Stimulated activated naive CD8-positive, alpha-beta T cell treated with anti-CD3 and anti-CD28 coated beads, Interleukin-15, amount 100 ng/mL, for 72 hours (primary cell): ENCODE measurements around the gene SLITRK4.

ENCODE experiments used
- ATAC-seq: fragments of 150-1000 bp; cut with Tn5 transposase; 2 replicates; pipeline ENCODE4 v1.10.0; 2021; ENCODE audit warnings: mild to moderate bottlenecking, moderate library complexity
- DNase-seq, 2 donors: peaks; one replicate each; pipeline ENCODE4 v3.0.0; 2021 to 2022
- H3K27ac Mint-ChIP-seq, 2 donors: one replicate each; pipeline ENCODE4 v1.8.0; 2022; ENCODE audit warnings: mild to moderate bottlenecking in 2 of 2, mixed read lengths in 2 of 2, moderate library complexity in 2 of 2
- H3K27me3 Mint-ChIP-seq: one replicate; pipeline ENCODE4 v1.8.0; 2022; ENCODE audit warnings: mixed read lengths
- H3K4me1 Mint-ChIP-seq: one replicate; pipeline ENCODE4 v1.8.0; 2022; ENCODE audit warnings: mild to moderate bottlenecking, mixed read lengths
- H3K4me3 Mint-ChIP-seq, 2 donors: one replicate each; pipeline ENCODE4 v1.8.0; 2022; ENCODE audit warnings: mild to moderate bottlenecking in 2 of 2, mixed read lengths in 2 of 2, moderate library complexity in 1 of 2
- H3K9me3 Mint-ChIP-seq, 2 donors: one replicate each; pipeline ENCODE4 v1.8.0; 2022; ENCODE audit warnings: mixed read lengths in 2 of 2

The SLITRK4 gene

GRCh38 chrX:143635915-143636314, at the start of gene SLITRK4:
Gene SLITRK4, minus strand, starts transcription at chrX:143636101. Its CDS starts 4,993 bp downstream, at chrX:143631108.
- no peak within 1 kb of the TSS for H3K4me3 Mint-ChIP-seq
- ATAC-seq (no peak), DNase-seq (no peak)
- H3K9me3 Mint-ChIP-seq: no peaks in the 10 kb centered on the region
- peaks cover 34% of the 10 kb centered on the region for H3K27me3 Mint-ChIP-seq
- H3K27ac Mint-ChIP-seq: no peak within 1 kb of the TSS
- peaks cover 6% of the 10 kb centered on the region for H3K4me1 Mint-ChIP-seq

DNA sequence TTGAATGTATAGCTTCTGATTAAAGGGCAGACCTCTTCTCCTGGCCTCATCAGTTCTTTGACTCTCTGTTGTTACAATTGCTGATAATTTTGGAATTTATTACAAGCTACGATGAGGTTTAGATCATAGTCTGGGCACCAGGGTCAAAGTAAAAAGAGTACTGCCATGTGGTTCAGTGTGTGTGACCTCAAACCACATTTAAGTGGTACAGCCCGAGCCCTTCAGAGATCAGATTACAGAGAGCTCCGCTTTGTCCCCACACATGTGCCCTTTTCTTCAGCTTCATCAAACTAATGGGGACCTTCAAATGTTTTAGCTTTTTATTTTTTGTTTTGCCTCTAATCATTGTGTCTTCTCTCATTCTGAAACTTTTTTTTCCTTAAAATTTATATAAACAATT, 47.6 kb upstream of the SLITRK4 start:
- H3K4me3 Mint-ChIP-seq: no peak overlapping the region
- ATAC-seq (no peak), DNase-seq (no peak)
- no peaks in the 10 kb centered on the region for H3K4me1 Mint-ChIP-seq
- H3K27me3 Mint-ChIP-seq: no peaks in the 10 kb centered on the region
- no peaks in the 10 kb centered on the region for H3K9me3 Mint-ChIP-seq
- no peak overlapping the region for H3K27ac Mint-ChIP-seq

- Mint-ChIP-seq H3K27ac (no peak overlapping the region), H3K4me1 (no peaks in the 10 kb centered on the region), H3K4me3 (no peak overlapping the region), H3K9me3 (no peaks in the 10 kb centered on the region), H3K27me3 (no peaks in the 10 kb centered on the region)
- ATAC-seq (no peak), DNase-seq (no peak)
Measured at GRCh38 chrX:143674926-143675325, 39.0 kb upstream of the SLITRK4 start.

DNA sequence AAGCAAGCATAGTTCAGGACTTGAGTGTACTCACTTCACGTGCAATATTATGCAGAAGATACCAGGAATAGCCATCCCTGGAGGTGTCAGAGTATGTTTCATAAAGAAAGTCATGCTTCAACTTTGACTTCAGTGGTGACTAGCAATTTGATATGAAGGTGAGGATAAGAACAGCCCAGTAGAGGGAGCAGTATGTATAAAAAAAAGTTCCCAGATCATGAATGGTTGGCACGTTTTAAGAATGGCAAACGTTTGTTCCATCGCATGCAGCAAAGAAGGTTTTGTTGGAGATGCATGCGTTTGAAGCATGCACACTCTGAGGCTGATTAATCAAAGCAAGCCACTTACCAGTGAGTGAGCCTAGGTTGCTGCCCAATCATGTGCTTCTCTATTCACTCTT, 33.5 kb upstream of the SLITRK4 start:
- Mint-ChIP-seq H3K4me1 (no peaks in the 10 kb centered on the region), H3K4me3 (no peak overlapping the region), H3K27ac (no peak overlapping the region), H3K27me3 (no peaks in the 10 kb centered on the region), H3K9me3 (no peaks in the 10 kb centered on the region)
- ATAC-seq (no peak), DNase-seq (no peak)

- Mint-ChIP-seq H3K9me3 (peaks cover 0 to 4% of the 10 kb centered on the region in 2 donors), H3K27ac (no peak overlapping the region), H3K27me3 (no peaks in the 10 kb centered on the region), H3K4me1 (no peaks in the 10 kb centered on the region), H3K4me3 (no peak overlapping the region)
- DNase-seq (no peak), ATAC-seq (no peak)
Measured at GRCh38 chrX:143664302-143664701, 28.4 kb upstream of the SLITRK4 start.

GRCh38 chrX:143663755-143664154, 27.9 kb upstream of the SLITRK4 start:
- no peaks in the 10 kb centered on the region for H3K27me3 Mint-ChIP-seq
- no peak overlapping the region for H3K27ac Mint-ChIP-seq
- peaks cover 0 to 4% of the 10 kb centered on the region in 2 donors for H3K9me3 Mint-ChIP-seq
- ATAC-seq: no peak
- DNase-seq: no peak
- no peaks in the 10 kb centered on the region for H3K4me1 Mint-ChIP-seq
- no peak overlapping the region for H3K4me3 Mint-ChIP-seq

GRCh38 chrX:143661286-143661685, 25.4 kb upstream of the SLITRK4 start:
- H3K27me3 Mint-ChIP-seq: no peaks in the 10 kb centered on the region
- ATAC-seq: no peak
- H3K9me3 Mint-ChIP-seq: peaks cover 0 to 4% of the 10 kb centered on the region in 2 donors
- H3K27ac Mint-ChIP-seq: no peak overlapping the region
- DNase-seq: no peak
- no peak overlapping the region for H3K4me3 Mint-ChIP-seq
- no peaks in the 10 kb centered on the region for H3K4me1 Mint-ChIP-seq

DNA sequence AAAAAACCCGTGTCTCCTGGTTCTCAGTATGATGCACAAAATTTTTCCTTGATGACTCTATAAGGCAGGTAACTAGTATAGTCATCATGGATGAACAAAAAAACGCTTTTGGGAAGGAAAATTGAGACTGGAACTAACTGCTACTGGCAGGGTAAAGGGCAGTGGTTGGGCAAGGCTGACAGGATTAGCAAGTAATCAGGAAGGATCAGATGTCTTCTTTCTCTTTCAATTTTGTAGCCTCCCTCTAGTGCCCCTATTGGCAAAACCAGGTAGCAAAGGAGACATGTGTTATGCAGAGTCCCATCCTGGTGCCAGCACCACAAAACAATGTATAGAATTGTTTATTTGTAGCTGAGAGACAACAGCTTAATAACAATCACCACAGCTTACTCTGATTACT, 12.8 kb upstream of the SLITRK4 start:
- no peak for ATAC-seq
- H3K27ac Mint-ChIP-seq: no peak overlapping the region

DNA sequence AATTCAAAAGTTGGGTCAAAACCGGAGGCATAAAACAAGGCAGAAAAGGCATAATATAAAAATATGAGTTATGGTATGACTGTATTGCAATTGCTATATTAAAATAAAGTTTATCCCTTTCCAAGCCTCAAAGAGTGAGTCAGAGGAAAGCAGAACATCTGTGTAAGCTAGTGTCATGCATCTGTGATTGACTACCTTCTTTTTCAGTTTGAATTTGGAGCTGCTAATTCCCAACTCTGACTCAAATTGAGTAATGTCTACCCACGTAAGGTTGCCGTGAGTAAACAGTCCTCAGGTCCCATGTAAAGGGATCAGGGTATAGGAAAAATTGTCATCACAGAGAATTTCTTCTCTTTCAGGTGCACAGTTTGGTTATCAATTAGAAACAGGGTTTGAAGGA, 6.5 kb upstream of the SLITRK4 start:
- no peaks in the 10 kb centered on the region for H3K27me3 Mint-ChIP-seq
- H3K4me1 Mint-ChIP-seq: no peaks in the 10 kb centered on the region
- H3K9me3 Mint-ChIP-seq: no peaks in the 10 kb centered on the region
- no peak for DNase-seq
- no peak overlapping the region for H3K27ac Mint-ChIP-seq
- no peak overlapping the region for H3K4me3 Mint-ChIP-seq
- ATAC-seq: no peak

More for the DNA sequence above, 12.8 kb upstream of the SLITRK4 start:
- no peak overlapping the region for H3K4me3 Mint-ChIP-seq
- no peaks in the 10 kb centered on the region for H3K4me1 Mint-ChIP-seq
- no peaks in the 10 kb centered on the region for H3K9me3 Mint-ChIP-seq
- no peaks in the 10 kb centered on the region for H3K27me3 Mint-ChIP-seq
- DNase-seq: no peak

GRCh38 chrX:143636831-143637230, 930 bp upstream of the SLITRK4 start:
- no peak overlapping the region for H3K27ac Mint-ChIP-seq
- H3K4me3 Mint-ChIP-seq: no peak overlapping the region
- DNase-seq: no peak
- no peaks in the 10 kb centered on the region for H3K9me3 Mint-ChIP-seq
- no peak for ATAC-seq
- H3K27me3 Mint-ChIP-seq: peaks cover 34% of the 10 kb centered on the region
- peaks cover 6% of the 10 kb centered on the region for H3K4me1 Mint-ChIP-seq

- H3K27ac Mint-ChIP-seq: no peak overlapping the region
- H3K4me1 Mint-ChIP-seq: peaks cover 6% of the 10 kb centered on the region
- ATAC-seq (no peak), DNase-seq (no peak)
- H3K9me3 Mint-ChIP-seq: no peaks in the 10 kb centered on the region
- H3K4me3 Mint-ChIP-seq: no peak overlapping the region
- peaks cover 34% of the 10 kb centered on the region for H3K27me3 Mint-ChIP-seq
Measured at GRCh38 chrX:143634663-143635455, 1.0 kb downstream of the SLITRK4 start.

- peaks cover 6% of the 10 kb centered on the region for H3K4me1 Mint-ChIP-seq
- ATAC-seq (no peak), DNase-seq (no peak)
- no peak overlapping the region for H3K4me3 Mint-ChIP-seq
- no peaks in the 10 kb centered on the region for H3K9me3 Mint-ChIP-seq
- no peak overlapping the region for H3K27ac Mint-ChIP-seq
- H3K27me3 Mint-ChIP-seq: peaks cover 34% of the 10 kb centered on the region
Measured at GRCh38 chrX:143634309-143634662, 1.6 kb downstream of the SLITRK4 start.

- ATAC-seq (no peak), DNase-seq (no peak)
- Mint-ChIP-seq H3K4me1 (peaks cover 6% of the 10 kb centered on the region), H3K27ac (no peak overlapping the region), H3K9me3 (no peaks in the 10 kb centered on the region), H3K4me3 (no peak overlapping the region), H3K27me3 (peaks cover 34% of the 10 kb centered on the region)
Measured at GRCh38 chrX:143633461-143634308, 2.2 kb downstream of the SLITRK4 start.

GRCh38 chrX:143632625-143633410, 3.1 kb downstream of the SLITRK4 start:
- peaks cover 34% of the 10 kb centered on the region for H3K27me3 Mint-ChIP-seq
- H3K4me1 Mint-ChIP-seq: peaks cover 6% of the 10 kb centered on the region
- no peak for DNase-seq
- H3K4me3 Mint-ChIP-seq: peak overlapping the region in 1 of 2 donors; percentile 6
- no peaks in the 10 kb centered on the region for H3K9me3 Mint-ChIP-seq
- H3K27ac Mint-ChIP-seq: no peak overlapping the region
- no peak for ATAC-seq

DNA sequence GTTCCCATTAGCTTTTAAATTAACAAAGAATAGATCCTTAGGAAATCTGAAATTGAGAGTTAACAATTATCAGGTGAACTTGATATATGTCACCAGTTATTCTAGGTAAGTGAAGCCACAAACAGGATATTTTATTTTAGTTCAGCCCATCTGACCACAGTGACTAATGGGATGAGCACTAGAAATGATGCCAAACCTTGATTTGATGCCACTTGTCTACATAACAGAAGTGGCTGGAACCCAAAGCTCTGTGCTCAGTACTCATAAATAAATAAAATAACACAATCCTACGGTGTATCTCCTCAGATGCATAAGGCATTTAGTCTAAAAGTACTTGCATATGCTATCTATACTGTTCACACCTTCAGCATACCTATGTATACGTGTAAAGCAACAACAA, 12.2 kb downstream of the SLITRK4 start:
- H3K9me3 Mint-ChIP-seq: no peaks in the 10 kb centered on the region
- no peak overlapping the region for H3K4me3 Mint-ChIP-seq
- no peak for ATAC-seq
- no peak overlapping the region for H3K27ac Mint-ChIP-seq
- DNase-seq: no peak
- no peaks in the 10 kb centered on the region for H3K27me3 Mint-ChIP-seq
- H3K4me1 Mint-ChIP-seq: no peaks in the 10 kb centered on the region

DNA sequence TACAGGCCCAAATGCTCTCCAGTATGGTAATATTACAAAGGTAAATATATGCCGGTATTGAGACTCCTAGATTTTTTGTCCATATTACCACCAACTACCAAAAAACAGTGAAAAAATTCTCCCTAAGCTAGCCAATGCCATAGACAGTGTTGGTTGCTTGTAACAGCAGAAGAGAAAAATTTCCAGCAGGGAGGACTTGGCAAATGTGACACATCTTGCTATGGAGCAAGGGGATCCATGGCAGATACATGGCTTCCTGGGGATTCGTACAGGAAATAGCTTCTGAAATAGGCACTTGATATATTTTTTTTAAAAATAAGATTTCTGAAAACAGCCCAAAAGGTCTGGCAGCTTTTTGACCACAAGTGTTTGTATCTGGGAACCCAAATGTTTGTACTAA, 14.6 kb downstream of the SLITRK4 start:
- no peaks in the 10 kb centered on the region for H3K4me1 Mint-ChIP-seq
- H3K27ac Mint-ChIP-seq: no peak overlapping the region
- H3K9me3 Mint-ChIP-seq: no peaks in the 10 kb centered on the region

More for the DNA sequence above, 14.6 kb downstream of the SLITRK4 start:
- Mint-ChIP-seq H3K27me3 (no peaks in the 10 kb centered on the region), H3K4me3 (no peak overlapping the region)
- no peak for DNase-seq
- ATAC-seq: no peak
